HCT116 (cell line): ENCODE data around the gene SNRNP200.

ENCODE experiments used
- ELF1 ChIP-seq: IDR thresholded peaks from 2 replicates; pipeline ENCODE4 v1.6.1; 2012; ENCODE audit warnings: low read depth, borderline replicate concordance
- EZH2phosphoT487 ChIP-seq: fragments of 200-600 bp; IDR thresholded peaks from 2 replicates; pipeline ENCODE4 v1.6.1; 2018; ENCODE audit warnings: antibody characterized with exemption, borderline replicate concordance
- MAX ChIP-seq: IDR thresholded peaks from 2 replicates; pipeline ENCODE4 v1.6.1; 2012
- POLR2A ChIP-seq: IDR thresholded peaks from 2 replicates; pipeline ENCODE4 v1.7.0; 2011; ENCODE audit warnings: borderline replicate concordance; ENCODE audit not compliant: insufficient read depth, insufficient read length; ENCODE audit errors: extremely low read depth
- SP1 ChIP-seq: IDR thresholded peaks from 2 replicates; pipeline ENCODE4 v1.6.1; 2012; ENCODE audit warnings: low read depth
- ZFX ChIP-seq: fragments of 450-650 bp; IDR thresholded peaks from 2 replicates; pipeline ENCODE4 v1.6.1; 2017
- TF ChIP-seq, protein P1 (sequence below), 3 experiments: fragments of 200-600 bp in 1 of 3; sonication (generic) in 1 of 3; IDR thresholded peaks in 2 of 3; conservative IDR thresholded peaks in 1 of 3; 2 replicates each; pipeline ENCODE4 v1.5.1; 2012 to 2017; ENCODE audit warnings: low read depth in 2 of 3, low read length in 2 of 3, antibody characterized with exemption in 1 of 3, borderline replicate concordance in 1 of 3, control low read depth in 1 of 3, mild to moderate bottlenecking in 1 of 3, mixed read lengths in 1 of 3, mixed run types in 1 of 3, moderate library complexity in 1 of 3; ENCODE audit not compliant: insufficient read depth in 1 of 3
- TF ChIP-seq, protein P2 (sequence below): IDR thresholded peaks from 2 replicates; pipeline ENCODE4 v1.6.1; 2012; ENCODE audit warnings: low read depth

DNA sequence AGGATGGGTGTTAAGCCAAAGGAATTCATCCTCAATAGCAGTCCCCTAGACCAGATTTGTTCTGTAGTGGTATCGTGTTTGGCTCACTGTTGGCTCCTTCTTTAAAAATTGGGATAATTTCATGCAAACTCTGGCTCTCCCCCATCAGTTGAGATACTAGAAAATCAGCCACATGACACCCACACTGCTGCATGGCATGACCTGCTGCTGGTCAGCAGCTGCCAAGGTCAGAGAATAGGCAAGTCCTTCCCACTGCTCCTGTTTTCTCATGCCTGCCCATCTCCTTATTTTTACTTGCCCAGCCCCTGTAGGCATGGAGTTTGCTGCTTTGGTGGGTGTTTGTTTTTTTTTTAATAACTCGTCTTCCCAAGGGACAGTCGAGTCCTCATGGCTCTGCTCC, 1.0 kb upstream of the SNRNP200 start:
- TF ChIP-seq, protein P1, sequence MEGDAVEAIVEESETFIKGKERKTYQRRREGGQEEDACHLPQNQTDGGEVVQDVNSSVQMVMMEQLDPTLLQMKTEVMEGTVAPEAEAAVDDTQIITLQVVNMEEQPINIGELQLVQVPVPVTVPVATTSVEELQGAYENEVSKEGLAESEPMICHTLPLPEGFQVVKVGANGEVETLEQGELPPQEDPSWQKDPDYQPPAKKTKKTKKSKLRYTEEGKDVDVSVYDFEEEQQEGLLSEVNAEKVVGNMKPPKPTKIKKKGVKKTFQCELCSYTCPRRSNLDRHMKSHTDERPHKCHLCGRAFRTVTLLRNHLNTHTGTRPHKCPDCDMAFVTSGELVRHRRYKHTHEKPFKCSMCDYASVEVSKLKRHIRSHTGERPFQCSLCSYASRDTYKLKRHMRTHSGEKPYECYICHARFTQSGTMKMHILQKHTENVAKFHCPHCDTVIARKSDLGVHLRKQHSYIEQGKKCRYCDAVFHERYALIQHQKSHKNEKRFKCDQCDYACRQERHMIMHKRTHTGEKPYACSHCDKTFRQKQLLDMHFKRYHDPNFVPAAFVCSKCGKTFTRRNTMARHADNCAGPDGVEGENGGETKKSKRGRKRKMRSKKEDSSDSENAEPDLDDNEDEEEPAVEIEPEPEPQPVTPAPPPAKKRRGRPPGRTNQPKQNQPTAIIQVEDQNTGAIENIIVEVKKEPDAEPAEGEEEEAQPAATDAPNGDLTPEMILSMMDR (IDR thresholded peaks at IDR 0.05 in 2 of 3, conservative IDR thresholded peaks at IDR 0.05 in 1 of 3; ENCODE audit: borderline replicate concordance in 1 of 3, insufficient read depth in 1 of 3, low read depth in 2 of 3, low read length in 2 of 3): no peak
- no peak for TF ChIP-seq ELF1
- no peak for TF ChIP-seq EZH2phosphoT487
- no peak for TF ChIP-seq MAX
- TF ChIP-seq, protein P2, sequence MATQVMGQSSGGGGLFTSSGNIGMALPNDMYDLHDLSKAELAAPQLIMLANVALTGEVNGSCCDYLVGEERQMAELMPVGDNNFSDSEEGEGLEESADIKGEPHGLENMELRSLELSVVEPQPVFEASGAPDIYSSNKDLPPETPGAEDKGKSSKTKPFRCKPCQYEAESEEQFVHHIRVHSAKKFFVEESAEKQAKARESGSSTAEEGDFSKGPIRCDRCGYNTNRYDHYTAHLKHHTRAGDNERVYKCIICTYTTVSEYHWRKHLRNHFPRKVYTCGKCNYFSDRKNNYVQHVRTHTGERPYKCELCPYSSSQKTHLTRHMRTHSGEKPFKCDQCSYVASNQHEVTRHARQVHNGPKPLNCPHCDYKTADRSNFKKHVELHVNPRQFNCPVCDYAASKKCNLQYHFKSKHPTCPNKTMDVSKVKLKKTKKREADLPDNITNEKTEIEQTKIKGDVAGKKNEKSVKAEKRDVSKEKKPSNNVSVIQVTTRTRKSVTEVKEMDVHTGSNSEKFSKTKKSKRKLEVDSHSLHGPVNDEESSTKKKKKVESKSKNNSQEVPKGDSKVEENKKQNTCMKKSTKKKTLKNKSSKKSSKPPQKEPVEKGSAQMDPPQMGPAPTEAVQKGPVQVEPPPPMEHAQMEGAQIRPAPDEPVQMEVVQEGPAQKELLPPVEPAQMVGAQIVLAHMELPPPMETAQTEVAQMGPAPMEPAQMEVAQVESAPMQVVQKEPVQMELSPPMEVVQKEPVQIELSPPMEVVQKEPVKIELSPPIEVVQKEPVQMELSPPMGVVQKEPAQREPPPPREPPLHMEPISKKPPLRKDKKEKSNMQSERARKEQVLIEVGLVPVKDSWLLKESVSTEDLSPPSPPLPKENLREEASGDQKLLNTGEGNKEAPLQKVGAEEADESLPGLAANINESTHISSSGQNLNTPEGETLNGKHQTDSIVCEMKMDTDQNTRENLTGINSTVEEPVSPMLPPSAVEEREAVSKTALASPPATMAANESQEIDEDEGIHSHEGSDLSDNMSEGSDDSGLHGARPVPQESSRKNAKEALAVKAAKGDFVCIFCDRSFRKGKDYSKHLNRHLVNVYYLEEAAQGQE: no peak
- TF ChIP-seq POLR2A: no peak
- TF ChIP-seq ZFX: no peak
- TF ChIP-seq SP1: no peak
